ENCODE results near the gene DNAJC1.
"Not testable (repeated sequence)": the region's sequence is repeated elsewhere in the genome, so short reads cannot be mapped to it uniquely, and the experiment has no call there.

The DNAJC1 gene

DNA sequence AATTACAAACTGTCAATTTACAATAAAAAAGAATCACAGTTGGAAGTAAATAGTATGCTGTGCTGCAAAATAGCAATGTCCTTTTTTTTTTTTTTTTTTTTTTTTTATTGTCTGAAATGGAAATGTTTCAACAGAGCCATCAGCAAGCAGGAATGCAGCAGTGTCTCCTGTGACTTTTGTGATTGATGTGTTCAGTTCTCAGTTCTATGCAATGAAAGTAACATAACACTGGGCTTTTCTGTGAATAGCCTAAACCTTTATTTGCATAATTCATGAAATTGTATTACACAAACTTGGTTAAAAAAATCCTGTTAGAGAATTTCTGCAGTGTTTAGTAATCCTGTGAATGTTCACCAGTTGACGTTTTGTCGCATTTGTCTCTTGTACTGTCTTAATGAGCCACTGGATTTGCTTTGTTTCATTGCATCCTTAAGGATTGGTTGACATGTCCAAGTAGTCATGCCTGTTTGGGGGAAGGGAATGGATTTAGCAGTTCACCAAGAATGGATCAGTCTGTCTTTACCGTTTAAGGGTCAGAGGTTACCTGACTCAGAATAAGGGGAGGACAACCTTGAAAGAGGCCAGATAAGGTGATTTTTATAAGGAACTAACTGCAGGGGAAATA lies 276.8 kb downstream of the DNAJC1 start:
- no peak for DNase-seq (ENCODE audit: low spot score)

DNA sequence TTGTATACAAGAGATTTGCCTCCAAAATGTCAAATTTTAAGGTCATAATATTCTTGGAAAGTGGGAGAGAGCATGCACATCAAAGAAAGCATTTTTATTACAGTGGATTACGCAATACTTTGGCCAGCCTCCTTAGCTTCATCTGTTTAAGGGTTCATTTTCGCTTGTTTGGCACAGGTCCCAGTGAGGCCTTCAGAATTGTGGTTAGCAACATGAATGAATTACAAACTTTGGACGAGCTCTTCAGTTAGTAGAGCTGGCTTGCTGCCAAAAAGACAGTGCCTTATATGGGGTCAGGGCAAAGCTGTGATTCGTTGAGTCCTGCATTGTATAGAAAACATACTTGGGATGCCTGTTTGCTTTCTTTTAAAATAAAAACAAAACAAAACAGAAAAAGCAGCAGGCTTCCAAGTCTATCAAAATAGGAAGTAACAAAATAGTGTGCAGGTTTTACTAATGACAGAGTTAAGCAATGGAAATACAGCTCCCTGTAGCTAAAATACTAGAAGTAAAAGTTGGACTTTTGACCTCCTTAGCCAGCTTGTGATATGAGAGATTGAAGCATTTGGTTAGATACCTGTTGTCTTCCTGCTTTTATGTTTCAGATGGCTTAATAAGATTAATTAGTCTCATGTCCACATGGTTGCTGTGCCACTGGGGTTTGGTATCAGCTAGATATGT lies 278.7 kb downstream of the DNAJC1 start:
- DNase-seq (ENCODE audit: low spot score) = peak; percentile 66

DNA sequence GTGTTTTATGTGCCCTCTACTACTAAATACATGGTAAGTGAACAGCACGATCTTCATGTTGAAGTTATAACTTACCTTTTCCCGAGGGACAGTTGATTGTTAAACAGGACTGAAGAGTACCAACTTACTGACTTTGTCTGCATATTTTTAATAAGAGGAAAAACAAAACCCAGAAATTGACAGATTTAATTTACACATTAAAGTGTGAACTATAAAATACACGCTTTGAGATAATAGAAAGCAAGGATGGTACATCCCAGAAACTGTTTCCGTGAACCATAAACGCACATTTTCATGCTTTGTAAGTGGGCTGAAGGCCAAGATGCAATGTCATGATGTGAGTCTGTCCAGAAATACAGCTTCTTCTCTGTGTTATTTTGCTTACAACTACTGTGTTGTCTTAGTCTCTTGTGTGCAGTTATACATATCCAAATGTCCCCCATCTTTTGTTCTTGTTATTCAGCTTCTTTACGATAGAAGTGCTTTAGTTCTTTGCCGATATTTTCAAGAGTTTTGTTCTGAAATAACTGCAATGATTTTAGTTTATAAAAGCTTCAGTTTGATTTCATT lies 279.4 kb downstream of the DNAJC1 start:
- no peak for DNase-seq (ENCODE audit: low spot score)

DNA sequence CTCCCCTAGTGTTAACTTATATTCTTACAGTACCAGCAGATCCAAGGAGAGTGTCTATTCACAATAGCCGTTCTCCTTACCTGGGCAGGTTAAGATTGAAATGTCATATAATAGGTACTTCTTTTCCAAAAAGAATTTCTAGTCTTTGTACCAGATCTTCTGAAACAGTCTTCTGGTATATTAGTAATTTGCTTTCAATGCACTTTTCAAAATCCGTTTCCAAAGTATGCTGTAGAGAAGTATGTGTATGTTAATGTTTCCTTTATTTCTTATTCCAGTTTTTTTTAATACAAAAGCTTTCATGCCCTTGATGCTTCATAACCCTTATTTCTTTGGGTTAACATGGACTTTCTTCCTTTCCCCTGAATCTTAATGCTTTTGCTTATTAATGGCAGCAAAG lies 281.3 kb downstream of the DNAJC1 start:
- DNase-seq (ENCODE audit: low spot score) = no peak

DNA sequence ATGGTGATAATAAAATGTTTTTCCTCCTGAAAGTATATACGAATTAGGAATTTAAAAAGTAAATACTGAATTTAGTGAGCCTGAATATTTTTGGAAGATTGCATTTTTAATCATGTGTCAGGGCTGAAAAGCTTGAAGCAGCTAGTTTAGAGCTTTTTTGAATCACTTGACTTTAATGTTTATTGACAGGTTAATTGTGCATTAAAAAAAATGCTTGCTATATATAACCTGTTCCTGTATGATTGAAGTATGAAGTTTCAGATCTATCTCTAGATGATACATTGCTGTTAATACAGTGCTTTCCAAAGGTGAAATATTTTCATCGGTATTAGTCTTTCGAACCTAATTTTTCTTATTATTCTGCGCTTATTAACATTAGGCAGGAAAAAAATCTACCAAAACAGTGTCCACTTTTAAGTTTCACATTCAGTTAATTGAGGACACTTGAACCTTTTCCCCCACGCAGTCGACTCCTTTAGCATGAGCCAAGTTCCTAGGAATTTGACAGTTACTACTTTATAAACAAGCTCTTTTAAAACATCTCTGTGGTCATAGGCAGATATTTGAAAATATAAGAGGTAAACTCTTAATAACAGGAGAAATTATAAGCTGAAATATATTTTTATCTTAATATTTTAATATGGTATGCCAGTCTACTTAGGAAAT lies 282.4 kb downstream of the DNAJC1 start:
- no peak for DNase-seq (ENCODE audit: low spot score)

DNA sequence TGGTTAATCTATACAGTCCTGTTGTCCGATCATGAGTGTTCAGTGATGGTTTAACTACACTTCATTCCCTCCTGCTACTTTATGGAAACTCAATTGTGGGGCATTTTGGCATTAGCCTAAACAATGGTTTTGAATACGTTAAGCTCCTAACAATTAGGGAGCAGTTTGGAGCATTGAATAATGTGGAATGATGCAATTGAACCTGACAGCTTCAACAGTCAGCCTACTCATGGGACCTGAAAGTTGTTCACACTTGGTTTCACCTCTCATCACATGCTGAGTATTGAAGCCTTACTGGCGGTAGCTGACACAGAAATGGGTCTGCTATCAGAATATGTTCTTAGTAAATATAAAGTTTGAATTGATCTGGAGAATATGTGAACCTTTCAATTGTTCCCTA lies 283.4 kb downstream of the DNAJC1 start:
- no peak for DNase-seq (ENCODE audit: low spot score)

DNA sequence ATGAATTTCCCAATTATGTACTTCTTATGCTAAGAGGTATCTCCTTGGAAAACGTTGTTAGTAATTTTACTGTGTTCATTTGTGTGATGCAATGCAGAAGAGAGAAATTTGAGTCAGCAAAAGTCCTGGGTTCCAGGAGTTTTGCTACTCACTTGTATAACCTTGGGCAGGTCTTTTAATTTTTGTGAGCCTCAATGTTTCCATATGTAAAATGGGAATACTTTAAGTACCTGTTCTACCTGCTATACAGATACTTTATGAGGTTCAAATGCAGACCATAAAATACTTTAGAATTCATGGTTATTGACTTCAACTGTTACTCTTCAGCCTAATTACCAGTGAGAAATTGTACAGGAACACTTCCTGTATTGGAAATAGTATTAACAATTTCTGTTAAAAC lies 284.0 kb downstream of the DNAJC1 start:
- DNase-seq (ENCODE audit: low spot score) = no peak

DNA sequence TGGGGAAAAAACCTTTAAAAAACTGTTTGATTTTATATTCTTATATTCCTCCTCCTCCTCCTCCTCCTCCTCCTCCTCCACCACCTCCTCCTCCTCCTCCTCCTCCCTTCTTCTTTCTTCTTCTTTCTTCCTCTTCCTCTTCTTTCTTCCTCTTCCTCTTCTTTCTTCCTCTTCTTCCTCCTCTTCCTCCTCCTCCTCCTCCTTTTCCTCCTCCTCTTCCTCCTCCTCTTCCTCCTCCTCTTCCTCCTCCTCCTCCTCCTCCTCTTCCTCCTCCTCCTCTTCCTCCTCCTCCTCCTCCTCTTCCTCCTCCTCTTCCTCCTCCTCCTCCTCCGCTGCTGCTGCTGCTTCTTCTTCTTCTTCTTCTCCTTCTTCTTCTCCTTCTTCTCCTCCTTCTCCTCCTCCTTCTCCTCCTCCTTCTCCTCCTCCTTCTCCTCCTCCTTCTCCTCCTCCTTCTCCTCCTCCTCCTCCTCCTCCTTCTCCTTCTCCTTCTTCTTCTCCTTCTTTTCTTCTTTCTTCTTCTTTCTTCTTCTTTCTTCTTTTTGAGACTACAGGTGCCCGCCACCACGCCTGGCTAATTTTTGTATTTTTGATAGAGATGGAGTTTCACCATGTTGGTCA lies 286.0 kb downstream of the DNAJC1 start:
- not testable (repeated sequence) for DNase-seq (ENCODE audit: low spot score)

DNA sequence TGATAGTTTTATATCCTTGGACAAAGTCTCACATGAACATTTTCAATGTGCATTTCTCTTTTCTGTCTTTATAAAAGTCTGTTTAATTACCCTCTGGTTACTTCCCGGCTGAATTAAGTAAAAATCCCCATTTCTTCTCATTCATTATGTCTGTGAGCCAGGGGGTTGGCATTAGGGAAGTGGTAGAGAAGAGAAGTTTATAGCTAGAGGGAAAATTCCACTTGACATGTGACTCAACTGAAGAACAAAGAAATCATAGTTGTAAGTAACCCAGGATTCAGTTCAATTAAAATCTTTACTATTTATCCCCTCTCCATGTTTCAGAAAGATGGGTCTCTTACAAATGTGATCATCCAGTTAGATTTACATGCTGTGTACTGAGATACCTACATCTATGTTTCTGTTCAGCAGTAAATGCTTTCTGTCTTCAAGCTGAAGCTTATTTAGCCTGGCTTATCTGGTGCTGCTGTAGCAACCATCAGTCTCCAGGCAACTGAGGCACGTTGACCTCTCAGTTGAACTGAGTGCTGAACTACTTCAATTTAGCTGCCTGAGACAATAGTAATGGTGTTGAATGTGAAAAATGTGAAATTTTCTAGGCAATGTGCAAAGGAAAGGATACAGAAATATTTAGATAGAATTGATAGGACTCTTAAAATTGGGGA lies 287.9 kb downstream of the DNAJC1 start:
- DNase-seq (ENCODE audit: low spot score) = no peak

DNA sequence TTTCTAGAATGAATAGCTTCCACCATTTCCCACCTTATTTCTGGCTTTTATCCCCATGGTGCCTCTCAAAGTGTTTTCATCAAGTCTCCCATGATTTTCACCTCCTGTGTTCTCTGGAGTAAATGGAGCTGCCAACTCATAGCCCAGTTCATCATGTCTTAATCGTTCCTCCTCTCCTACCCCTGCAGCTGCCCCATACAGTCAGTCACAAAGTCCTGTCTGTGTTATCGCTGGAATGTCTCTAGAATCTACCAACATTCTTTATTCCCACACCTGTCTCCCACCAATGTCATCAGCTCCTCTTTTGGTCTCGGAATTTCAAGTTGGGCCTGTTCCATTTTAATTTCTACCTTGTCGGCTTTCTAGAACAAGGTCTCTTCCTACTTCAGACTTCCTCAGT lies 290.6 kb downstream of the DNAJC1 start:
- no peak for DNase-seq (ENCODE audit: low spot score)

DNA sequence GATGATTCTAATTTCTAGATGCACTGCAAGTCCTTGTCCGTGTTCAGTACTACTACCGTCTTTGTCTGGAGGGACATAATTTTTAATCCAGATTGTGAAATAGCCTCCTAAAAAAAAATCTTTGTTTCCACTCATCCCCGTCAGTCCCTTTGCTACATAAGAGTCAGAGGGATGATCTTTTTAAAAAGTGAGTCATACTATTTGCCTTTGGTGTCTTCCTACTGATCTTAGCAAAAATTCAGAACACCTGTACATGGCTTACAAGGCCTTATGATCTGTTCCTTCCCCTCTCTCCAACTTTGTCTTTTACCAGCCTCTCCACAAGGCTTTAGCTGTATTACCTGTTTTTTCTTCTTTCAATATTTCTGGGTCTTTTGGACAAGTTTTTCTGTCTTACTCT lies 296.0 kb downstream of the DNAJC1 start:
- no peak for DNase-seq (ENCODE audit: low spot score)
